Gastroesophageal sphincter (tissue), 3 donors: ENCODE results near the gene ABR.

ENCODE experiments used
- CTCF ChIP-seq, 4 experiments: fragments of 200-600 bp in 2 of 4; fragments of 450-650 bp in 2 of 4; sonication (generic) in 1 of 4; IDR thresholded peaks; one replicate each; pipeline ENCODE4 v1.5.1; 2017 to 2019; ENCODE audit warnings: antibody characterized with exemption in 4 of 4, mild to moderate bottlenecking in 2 of 4, moderate library complexity in 2 of 4
- EP300 ChIP-seq: sonication (generic); formaldehyde crosslinking; IDR thresholded peaks from one replicate; pipeline ENCODE4 v1.6.1; 2017; ENCODE audit warnings: antibody characterized with exemption, mild to moderate bottlenecking
- POLR2A ChIP-seq, 2 donors: fragments of 450-650 bp; IDR thresholded peaks; one replicate each; pipeline ENCODE4 v1.6.1; 2017; ENCODE audit warnings: antibody characterized with exemption in 2 of 2, mild to moderate bottlenecking in 2 of 2, moderate library complexity in 1 of 2
- POLR2AphosphoS5 ChIP-seq: sonication (generic); formaldehyde crosslinking; IDR thresholded peaks from one replicate; pipeline ENCODE4 v1.6.1; 2017; ENCODE audit warnings: antibody characterized with exemption

- no peak for TF ChIP-seq CTCF (IDR thresholded peaks at IDR 0.05)
- TF ChIP-seq POLR2AphosphoS5, result no peak
- no peak for TF ChIP-seq POLR2A (IDR thresholded peaks at IDR 0.05)
- no peak for TF ChIP-seq EP300
Observed at GRCh38 chr17:1034652-1035210, 145.1 kb downstream of the ABR start.
